Activated CD8-positive, alpha-beta memory T cell treated with anti-CD3 and anti-CD28 coated beads for 1 hour (primary cell): ENCODE data around the gene RAB4B.
"Not testable (repeated sequence)": the region's sequence is repeated elsewhere in the genome, so short reads cannot be mapped to it uniquely, and the experiment has no call there.

Source experiments
- DNase-seq, 2 donors: peaks; one replicate each; pipeline ENCODE4 v3.0.0-alpha.2; 2020; ENCODE audit warnings: low read depth in 1 of 2; ENCODE audit errors: extremely low read depth in 1 of 2

Gene RAB4B

GRCh38 chr19:40778706-40779284 is 748 bp downstream of the RAB4B start:
- DNase-seq = no peak

GRCh38 chr19:40780582-40780981 is 2.5 kb downstream of the RAB4B start:
- no peak for DNase-seq

DNA sequence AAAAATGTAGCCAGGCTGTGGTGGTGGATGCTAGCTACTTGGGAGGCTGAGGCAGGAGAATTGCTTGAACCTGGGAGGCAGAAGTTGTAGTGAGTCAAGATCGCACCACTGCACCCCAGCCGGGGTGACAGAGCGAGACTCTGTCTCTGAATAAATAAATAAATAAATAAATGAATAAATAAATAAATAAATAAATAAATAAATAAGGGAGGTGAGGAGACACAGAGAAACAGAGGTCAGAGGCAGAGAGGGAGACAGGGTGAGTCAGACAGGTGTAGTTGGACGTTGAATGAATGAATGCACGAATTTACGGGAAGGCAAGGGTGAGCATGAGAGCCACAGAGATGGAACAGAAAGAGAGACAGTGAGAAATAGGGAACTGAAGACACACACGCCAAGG is 3.1 kb downstream of the RAB4B start:
- DNase-seq = no peak

- no peak for DNase-seq
Measured at GRCh38 chr19:40783711-40784110, 5.7 kb downstream of the RAB4B start.

- DNase-seq = not testable (repeated sequence)
Measured at GRCh38 chr19:40784146-40784545, 6.1 kb downstream of the RAB4B start.

- no peak for DNase-seq
Measured at GRCh38 chr19:40785526-40785925, 7.5 kb downstream of the RAB4B start.

GRCh38 chr19:40786060-40787037 is 8.3 kb downstream of the RAB4B start:
- DNase-seq = no peak

GRCh38 chr19:40791349-40791748 is 13.3 kb downstream of the RAB4B start:
- no peak for DNase-seq

- DNase-seq = no peak
Measured at GRCh38 chr19:40791996-40792395, 13.9 kb downstream of the RAB4B start.

GRCh38 chr19:40797166-40797962 is 19.3 kb downstream of the RAB4B start:
- DNase-seq = no peak

- DNase-seq = peak in 1 of 2 donors; percentile 46
Measured at GRCh38 chr19:40797963-40798682, 20.1 kb downstream of the RAB4B start.

GRCh38 chr19:40798683-40799557 is 20.9 kb downstream of the RAB4B start, which contains the start of gene EGLN2:
Gene EGLN2, plus strand, starts transcription at chr19:40799191. Its CDS starts 1,382 bp downstream, at chr19:40800573.
- peak; percentile 100 for DNase-seq

DNA sequence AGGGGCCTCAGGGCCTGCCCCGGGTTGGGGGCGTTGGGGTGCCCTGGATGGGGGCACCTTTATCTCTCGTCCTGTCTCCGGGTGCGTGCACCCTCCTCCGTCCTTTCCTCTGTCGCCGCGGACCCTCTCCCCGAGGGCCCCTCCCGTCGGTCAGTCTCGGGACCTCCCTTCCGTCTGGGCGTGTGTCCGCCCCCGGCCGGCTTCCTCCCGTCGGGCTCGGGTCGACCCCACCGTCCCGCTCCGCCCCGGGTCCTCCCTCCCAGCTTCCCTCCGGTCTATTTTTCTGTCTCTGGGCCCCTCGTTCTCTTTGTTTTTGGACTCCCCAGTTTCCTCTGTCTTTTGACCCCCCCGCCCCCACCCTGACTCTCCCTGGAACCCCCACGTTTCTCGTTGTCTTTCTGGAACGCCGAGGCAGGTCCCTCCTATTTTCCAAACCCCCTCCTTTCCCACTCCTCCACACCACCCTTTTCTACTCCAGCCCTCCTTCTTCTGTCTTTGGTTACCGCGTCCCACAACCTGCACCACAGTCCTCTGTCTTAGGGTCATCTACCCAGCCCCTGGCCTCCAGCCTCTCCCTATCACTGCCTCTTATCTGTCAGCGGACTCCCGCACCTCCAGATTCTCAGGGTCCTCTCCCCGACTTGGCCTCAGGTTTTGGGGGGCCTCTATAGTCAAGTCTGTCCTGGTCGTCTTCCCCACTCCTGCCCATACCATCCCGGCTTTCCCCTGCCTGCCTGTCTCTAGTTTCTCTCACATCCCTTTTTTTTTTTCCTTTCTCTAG is 21.7 kb downstream of the RAB4B start:
- no peak for DNase-seq

GRCh38 chr19:40800339-40800996 is 22.4 kb downstream of the RAB4B start:
- DNase-seq = no peak

GRCh38 chr19:40800997-40801377 is 22.9 kb downstream of the RAB4B start:
- DNase-seq = no peak

- DNase-seq = no peak
Measured at GRCh38 chr19:40801426-40802299, 23.6 kb downstream of the RAB4B start.
